ENCODE results near the gene TPBGL. TPM values are rescaled to one million over a fixed set of nuclear protein-coding genes. Genes with fewer than 3 reads are reported as not detected.

The TPBGL gene
- total and polyA plus RNA-seq, 2 experiments from 2014 or later: 0.08 to 0.21 TPM

DNA sequence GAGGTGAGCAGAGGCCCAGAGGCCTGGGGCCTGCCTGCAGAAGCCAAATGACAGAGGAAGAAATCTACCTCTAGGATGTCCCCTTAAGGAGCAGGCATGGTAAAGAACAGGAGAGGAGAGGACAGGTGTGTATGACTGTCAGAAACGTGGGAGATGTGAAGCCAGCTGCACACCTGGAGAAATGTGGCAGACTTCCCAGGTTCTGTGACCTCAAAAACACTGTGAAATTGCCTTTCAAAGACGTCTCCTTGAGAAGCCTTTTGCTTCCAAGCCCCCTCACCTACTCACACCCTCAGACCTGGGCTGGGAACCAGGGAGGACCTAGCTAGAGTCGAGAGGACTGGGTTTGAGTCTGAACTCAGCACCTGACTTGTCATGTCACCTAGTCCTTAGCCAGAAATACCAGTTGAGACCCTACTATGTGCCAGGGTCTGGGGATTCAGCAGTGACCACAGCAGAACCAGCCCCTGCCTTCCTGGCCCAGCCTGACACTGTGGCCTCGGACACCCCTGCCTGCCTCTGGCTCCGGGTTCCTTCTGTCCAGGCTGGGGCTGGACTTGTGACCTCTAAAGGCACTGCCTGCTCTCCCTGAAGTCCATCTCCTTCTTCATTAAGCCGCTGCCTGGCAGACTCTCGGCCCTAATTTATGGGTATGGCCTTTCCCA is 5.6 kb downstream of the TPBGL start (continued):
- TF ChIP-seq, protein P1, sequence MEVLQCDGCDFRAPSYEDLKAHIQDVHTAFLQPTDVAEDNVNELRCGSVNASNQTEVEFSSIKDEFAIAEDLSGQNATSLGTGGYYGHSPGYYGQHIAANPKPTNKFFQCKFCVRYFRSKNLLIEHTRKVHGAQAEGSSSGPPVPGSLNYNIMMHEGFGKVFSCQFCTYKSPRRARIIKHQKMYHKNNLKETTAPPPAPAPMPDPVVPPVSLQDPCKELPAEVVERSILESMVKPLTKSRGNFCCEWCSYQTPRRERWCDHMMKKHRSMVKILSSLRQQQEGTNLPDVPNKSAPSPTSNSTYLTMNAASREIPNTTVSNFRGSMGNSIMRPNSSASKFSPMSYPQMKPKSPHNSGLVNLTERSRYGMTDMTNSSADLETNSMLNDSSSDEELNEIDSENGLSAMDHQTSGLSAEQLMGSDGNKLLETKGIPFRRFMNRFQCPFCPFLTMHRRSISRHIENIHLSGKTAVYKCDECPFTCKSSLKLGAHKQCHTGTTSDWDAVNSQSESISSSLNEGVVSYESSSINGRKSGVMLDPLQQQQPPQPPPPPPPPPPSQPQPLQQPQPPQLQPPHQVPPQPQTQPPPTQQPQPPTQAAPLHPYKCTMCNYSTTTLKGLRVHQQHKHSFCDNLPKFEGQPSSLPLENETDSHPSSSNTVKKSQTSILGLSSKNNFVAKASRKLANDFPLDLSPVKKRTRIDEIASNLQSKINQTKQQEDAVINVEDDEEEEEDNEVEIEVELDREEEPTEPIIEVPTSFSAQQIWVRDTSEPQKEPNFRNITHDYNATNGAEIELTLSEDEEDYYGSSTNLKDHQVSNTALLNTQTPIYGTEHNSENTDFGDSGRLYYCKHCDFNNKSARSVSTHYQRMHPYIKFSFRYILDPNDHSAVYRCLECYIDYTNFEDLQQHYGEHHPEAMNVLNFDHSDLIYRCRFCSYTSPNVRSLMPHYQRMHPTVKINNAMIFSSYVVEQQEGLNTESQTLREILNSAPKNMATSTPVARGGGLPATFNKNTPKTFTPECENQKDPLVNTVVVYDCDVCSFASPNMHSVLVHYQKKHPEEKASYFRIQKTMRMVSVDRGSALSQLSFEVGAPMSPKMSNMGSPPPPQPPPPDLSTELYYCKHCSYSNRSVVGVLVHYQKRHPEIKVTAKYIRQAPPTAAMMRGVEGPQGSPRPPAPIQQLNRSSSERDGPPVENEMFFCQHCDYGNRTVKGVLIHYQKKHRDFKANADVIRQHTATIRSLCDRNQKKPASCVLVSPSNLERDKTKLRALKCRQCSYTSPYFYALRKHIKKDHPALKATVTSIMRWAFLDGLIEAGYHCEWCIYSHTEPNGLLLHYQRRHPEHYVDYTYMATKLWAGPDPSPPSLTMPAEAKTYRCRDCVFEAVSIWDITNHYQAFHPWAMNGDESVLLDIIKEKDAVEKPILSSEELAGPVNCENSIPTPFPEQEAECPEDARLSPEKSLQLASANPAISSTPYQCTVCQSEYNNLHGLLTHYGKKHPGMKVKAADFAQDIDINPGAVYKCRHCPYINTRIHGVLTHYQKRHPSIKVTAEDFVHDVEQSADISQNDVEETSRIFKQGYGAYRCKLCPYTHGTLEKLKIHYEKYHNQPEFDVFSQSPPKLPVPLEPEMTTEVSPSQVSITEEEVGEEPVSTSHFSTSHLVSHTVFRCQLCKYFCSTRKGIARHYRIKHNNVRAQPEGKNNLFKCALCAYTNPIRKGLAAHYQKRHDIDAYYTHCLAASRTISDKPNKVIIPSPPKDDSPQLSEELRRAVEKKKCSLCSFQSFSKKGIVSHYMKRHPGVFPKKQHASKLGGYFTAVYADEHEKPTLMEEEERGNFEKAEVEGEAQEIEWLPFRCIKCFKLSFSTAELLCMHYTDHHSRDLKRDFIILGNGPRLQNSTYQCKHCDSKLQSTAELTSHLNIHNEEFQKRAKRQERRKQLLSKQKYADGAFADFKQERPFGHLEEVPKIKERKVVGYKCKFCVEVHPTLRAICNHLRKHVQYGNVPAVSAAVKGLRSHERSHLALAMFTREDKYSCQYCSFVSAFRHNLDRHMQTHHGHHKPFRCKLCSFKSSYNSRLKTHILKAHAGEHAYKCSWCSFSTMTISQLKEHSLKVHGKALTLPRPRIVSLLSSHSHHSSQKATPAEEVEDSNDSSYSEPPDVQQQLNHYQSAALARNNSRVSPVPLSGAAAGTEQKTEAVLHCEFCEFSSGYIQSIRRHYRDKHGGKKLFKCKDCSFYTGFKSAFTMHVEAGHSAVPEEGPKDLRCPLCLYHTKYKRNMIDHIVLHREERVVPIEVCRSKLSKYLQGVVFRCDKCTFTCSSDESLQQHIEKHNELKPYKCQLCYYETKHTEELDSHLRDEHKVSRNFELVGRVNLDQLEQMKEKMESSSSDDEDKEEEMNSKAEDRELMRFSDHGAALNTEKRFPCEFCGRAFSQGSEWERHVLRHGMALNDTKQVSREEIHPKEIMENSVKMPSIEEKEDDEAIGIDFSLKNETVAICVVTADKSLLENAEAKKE (CRISPR knock-in tag; IDR thresholded peaks at IDR 0.05): no peak
- TF ChIP-seq NANOG (IDR thresholded peaks at IDR 0.05; ENCODE audit: borderline replicate concordance): no peak
- TF ChIP-seq, protein P2, sequence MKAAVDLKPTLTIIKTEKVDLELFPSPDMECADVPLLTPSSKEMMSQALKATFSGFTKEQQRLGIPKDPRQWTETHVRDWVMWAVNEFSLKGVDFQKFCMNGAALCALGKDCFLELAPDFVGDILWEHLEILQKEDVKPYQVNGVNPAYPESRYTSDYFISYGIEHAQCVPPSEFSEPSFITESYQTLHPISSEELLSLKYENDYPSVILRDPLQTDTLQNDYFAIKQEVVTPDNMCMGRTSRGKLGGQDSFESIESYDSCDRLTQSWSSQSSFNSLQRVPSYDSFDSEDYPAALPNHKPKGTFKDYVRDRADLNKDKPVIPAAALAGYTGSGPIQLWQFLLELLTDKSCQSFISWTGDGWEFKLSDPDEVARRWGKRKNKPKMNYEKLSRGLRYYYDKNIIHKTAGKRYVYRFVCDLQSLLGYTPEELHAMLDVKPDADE (IDR thresholded peaks at IDR 0.05): no peak
- no peak for TF ChIP-seq EZH2 (IDR thresholded peaks at IDR 0.05; ENCODE audit: low read depth, unreplicated experiment)
- no peak for TF ChIP-seq JUNB (IDR thresholded peaks at IDR 0.05; ENCODE audit: unreplicated experiment)
- TF ChIP-seq CREB1 (CRISPR knock-in tag; IDR thresholded peaks at IDR 0.05; ENCODE audit: low read depth): no peak
- no peak for TF ChIP-seq ZNF331 (CRISPR knock-in tag; IDR thresholded peaks at IDR 0.05; ENCODE audit: low read depth)
- TF ChIP-seq EZH2phosphoT487 (IDR thresholded peaks at IDR 0.05; ENCODE audit: unreplicated experiment): no peak
